Thyroid gland (tissue), 4 donors: ENCODE measurements around the gene KIF5C. TPM values are rescaled to one million over a fixed set of nuclear protein-coding genes. Genes with fewer than 3 reads are reported as not detected.

Experiments
- DNase-seq, 2 donors: peaks; one replicate each; pipeline ENCODE4 v3.0.0-alpha.2; 2019
- H3K27ac ChIP-seq, 3 donors: fragments of 200-600 bp; sonication (generic); 1 replicate in 2 of 3; 2 replicates in 1 of 3; pipeline ENCODE4 v1.5.1; 2016 to 2019; ENCODE audit warnings: mild to moderate bottlenecking in 1 of 3, moderate library complexity in 1 of 3
- H3K27me3 ChIP-seq: fragments of 200-600 bp; sonication (generic); one replicate; pipeline ENCODE4 v1.5.1; 2019
- H3K36me3 ChIP-seq, 2 donors: fragments of 200-600 bp; sonication (generic); one replicate each; pipeline ENCODE4 v1.5.1; 2016 to 2019
- H3K4me1 ChIP-seq, 2 donors: fragments of 200-600 bp; sonication (generic); one replicate each; pipeline ENCODE4 v1.5.1; 2017 to 2019
- H3K4me3 ChIP-seq, 3 donors: fragments of 200-600 bp; sonication (generic); replicated peaks in 1 of 3; 1 replicate in 2 of 3; 2 replicates in 1 of 3; pipeline ENCODE4 v1.5.1; 2016; ENCODE audit warnings: mild to moderate bottlenecking in 1 of 3
- H3K9me3 ChIP-seq: fragments of 200-600 bp; sonication (generic); one replicate; pipeline ENCODE4 v1.5.1; 2017
- CTCF ChIP-seq, 6 experiments: fragments of 200-600 bp in 3 of 6; fragments of 450-650 bp in 3 of 6; sonication (generic) in 3 of 6; IDR thresholded peaks; one replicate each; pipeline ENCODE4 v1.5.1; 2016 to 2019; ENCODE audit warnings: antibody characterized with exemption in 6 of 6, mild to moderate bottlenecking in 2 of 6, inconsistent platforms in 1 of 6, moderate library complexity in 1 of 6
- POLR2A ChIP-seq, 2 donors: fragments of 450-650 bp; IDR thresholded peaks; one replicate each; pipeline ENCODE4 v1.6.1; 2017; ENCODE audit warnings: antibody characterized with exemption in 2 of 2, mild to moderate bottlenecking in 2 of 2, moderate library complexity in 1 of 2
- WGBS, 2 donors: methylation state at CpG; one replicate each; pipeline ENCODE4 v1.1.5; 2017; 5-methylcytosine and 5-hydroxymethylcytosine counted together
- intact Hi-C: fragments of 100-400 bp; cut with DNase I; formaldehyde crosslinking; loops from one replicate; pipeline ENCODE4 v1.15.1; 2023
- total RNA-seq, 4 donors: library from RNA; depleted of rRNA; stranded (reverse); fragments of >200 nt; gene quantifications; one replicate each; pipeline ENCODE4 v1.2.3, GENCODE V29; 2016

The KIF5C gene
- total RNA-seq, 4 donors from 2014 or later, result 1.9 to 2.8 (median 2.3) TPM

DNA sequence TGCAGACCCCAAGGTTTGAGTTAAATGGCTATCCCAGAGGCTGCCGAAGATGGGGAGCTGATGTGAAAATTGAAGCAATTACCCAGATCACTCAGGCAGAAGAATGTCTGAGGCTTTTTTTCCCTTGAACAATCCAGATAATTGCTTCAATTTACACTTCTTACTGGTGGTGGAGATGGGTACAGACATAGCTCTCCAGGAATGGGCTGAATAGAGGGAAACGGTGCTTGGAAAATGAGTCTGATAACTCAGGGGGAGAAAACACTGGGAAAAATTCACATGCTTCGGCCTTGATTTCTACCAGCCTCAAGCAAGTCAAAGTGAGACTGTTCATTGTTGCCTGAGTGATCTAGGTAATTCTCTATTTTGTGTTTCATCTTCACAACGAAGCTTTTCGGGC is 9.5 kb upstream of the KIF5C start:
- H3K27me3 ChIP-seq, result no peaks in the 10 kb centered on the region

GRCh38 chr2:148866091-148866490 is 8.9 kb upstream of the KIF5C start:
- no peaks in the 10 kb centered on the region for H3K27me3 ChIP-seq
- intact Hi-C loops, result no loop called here
- H3K36me3 ChIP-seq, result no peaks in the 10 kb centered on the region
- no peak for DNase-seq
- no peak for TF ChIP-seq CTCF (IDR thresholded peaks at IDR 0.05)
- 71% methylated on average over 4 of the region's 4 CpGs for WGBS, 2 donors
- H3K4me3 ChIP-seq, result no peak overlapping the region
- no peaks in the 10 kb centered on the region for H3K9me3 ChIP-seq
- no peak overlapping the region for H3K27ac ChIP-seq
- H3K4me1 ChIP-seq, result no peaks in the 10 kb centered on the region

More for the DNA sequence above, 9.5 kb upstream of the KIF5C start:
- 81 to 85% methylated on average over 5 of the region's 5 CpGs for WGBS, 2 donors
- DNase-seq, result no peak
- no peak for TF ChIP-seq CTCF (IDR thresholded peaks at IDR 0.05)
- TF ChIP-seq POLR2A (IDR thresholded peaks at IDR 0.05), result no peak
- H3K9me3 ChIP-seq, result no peaks in the 10 kb centered on the region
- no peaks in the 10 kb centered on the region for H3K36me3 ChIP-seq
- no peak overlapping the region for H3K27ac ChIP-seq
- no peak overlapping the region for H3K4me3 ChIP-seq
- intact Hi-C loops, result no loop called here
- H3K4me1 ChIP-seq, result no peaks in the 10 kb centered on the region

DNA sequence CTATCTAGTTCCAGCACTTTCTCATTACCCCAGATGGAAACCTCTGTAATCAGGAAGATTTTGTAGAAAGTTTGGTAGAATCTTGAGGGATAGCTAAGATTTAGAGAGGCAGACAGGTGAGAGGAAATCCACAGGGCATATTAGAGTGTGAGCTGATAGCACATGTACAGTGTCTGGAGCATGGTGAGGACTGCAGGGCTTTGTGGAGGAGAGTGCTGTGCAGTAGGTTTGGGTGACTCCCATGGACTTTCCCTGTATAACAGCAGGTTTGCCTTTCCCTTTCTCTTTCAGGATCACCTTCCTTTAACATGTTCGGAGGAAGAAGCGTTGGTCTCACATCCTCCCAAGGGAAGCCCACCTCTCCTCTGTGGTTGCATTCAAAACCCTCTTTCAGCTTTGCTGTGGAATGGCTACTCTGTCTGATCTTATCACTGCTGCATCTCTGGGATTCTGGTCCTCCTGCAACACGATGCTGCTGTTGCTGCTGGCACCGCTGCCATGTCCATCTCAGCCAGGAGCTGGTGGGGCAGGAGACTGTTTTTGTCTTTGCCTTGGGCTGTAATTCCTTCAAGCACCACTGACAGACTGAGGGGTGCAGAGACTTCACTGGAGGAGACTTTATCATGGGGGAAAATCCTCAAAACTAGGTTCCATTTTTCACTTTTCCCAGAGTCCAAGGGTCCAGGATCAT is 7.8 kb upstream of the KIF5C start:
- H3K4me1 ChIP-seq, result no peaks in the 10 kb centered on the region
- intact Hi-C loops, result no loop called here
- H3K36me3 ChIP-seq, result no peaks in the 10 kb centered on the region
- TF ChIP-seq CTCF (IDR thresholded peaks at IDR 0.05) (no peak), POLR2A (IDR thresholded peaks at IDR 0.05) (no peak)
- H3K9me3 ChIP-seq, result no peaks in the 10 kb centered on the region
- WGBS, 2 donors, result 69 to 76% methylated on average over 4 of the region's 4 CpGs
- no peak for DNase-seq
- H3K27ac ChIP-seq, result no peak overlapping the region
- no peaks in the 10 kb centered on the region for H3K27me3 ChIP-seq
- H3K4me3 ChIP-seq, result no peak overlapping the region

DNA sequence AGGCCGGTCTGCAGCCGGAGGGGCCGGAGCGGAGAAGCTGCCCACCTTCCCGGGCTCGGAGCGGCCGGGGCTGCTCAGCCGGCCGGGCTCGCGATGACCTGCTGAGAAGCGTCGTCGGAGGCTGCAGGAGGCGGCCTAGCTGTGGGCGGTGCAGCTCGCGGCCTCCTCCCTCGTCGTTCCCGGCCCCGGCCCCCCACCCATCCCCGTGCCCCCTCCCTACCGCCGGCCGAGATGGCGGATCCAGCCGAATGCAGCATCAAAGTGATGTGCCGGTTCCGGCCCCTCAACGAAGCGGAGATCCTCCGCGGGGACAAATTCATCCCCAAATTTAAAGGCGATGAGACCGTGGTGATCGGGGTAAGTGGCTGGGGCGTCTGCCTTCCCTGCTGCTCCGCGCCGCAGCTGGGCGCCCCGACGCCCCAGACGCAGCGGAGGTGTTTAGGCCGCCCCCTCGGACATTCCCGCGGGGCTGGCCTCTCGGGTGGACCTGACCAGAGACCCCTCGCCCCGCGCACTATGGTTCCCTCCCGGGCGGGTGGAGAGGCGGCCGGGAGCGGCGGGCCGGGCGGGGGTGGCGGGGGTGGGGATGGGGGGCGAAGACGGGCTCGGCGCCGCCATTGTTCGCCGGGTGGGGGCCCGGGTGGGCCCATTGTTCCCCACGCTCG is 492 bp downstream of the KIF5C start:
- intact Hi-C loops, result no loop called here
- H3K27ac ChIP-seq, result no peak overlapping the region
- TF ChIP-seq POLR2A (IDR thresholded peaks at IDR 0.05), result no peak
- no peak for TF ChIP-seq CTCF (IDR thresholded peaks at IDR 0.05)

DNA sequence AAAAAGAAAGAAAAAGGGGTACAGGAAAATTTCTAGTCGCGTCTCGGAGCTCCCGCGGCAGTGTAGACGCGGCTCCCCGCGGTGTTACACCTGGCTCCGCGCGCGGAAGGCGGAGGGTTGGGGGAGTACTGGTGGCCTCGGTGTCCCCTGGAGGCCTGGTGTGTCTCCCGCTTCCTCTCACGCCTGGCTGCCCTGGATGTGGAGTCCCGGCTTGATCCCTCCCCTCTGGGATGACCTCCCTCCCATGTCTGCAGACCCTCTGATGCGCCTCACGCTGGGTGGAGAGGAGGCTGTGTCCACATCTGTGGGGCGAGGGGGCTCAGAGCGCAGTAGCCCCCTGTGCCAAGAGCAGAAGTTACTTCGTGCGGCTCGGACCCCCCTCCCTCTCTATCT is 1.2 kb downstream of the KIF5C start:
- DNase-seq, result peak in 1 of 2 donors; percentile 5
- Histone ChIP-seq H3K9me3 (no peaks in the 10 kb centered on the region), H3K36me3 (no peaks in the 10 kb centered on the region), H3K4me3 (peak overlapping the region in 1 of 3 donors; percentile 41), H3K27ac (no peak overlapping the region), H3K27me3 (peaks cover 6% of the 10 kb centered on the region), H3K4me1 (peaks cover 19 to 22% of the 10 kb centered on the region in 2 donors)
- WGBS, 2 donors, result 3 to 4% methylated on average over 15 to 17 of the region's 25 CpGs
- TF ChIP-seq POLR2A (IDR thresholded peaks at IDR 0.05) (no peak), CTCF (IDR thresholded peaks at IDR 0.05) (no peak)
- intact Hi-C loops, result no loop called here

More for the DNA sequence above, 492 bp downstream of the KIF5C start:
- Histone ChIP-seq H3K36me3 (no peaks in the 10 kb centered on the region), H3K27me3 (peaks cover 6% of the 10 kb centered on the region), H3K4me3 (peak overlapping the region in 1 of 3 donors; percentile 41), H3K9me3 (no peaks in the 10 kb centered on the region), H3K4me1 (peaks cover 19 to 22% of the 10 kb centered on the region in 2 donors)
- 1 to 7% methylated on average over 9 to 18 of the region's 74 CpGs for WGBS, 2 donors
- no peak for DNase-seq
